HG03103 (cell line): ENCODE data around the gene INF2.

Experiments
- ATAC-seq: cut with Tn5 transposase; IDR thresholded peaks from one replicate; pipeline ENCODE4 v1.9.1; 2021; ENCODE audit warnings: low read depth; ENCODE audit not compliant: unreplicated experiment

Gene INF2

DNA sequence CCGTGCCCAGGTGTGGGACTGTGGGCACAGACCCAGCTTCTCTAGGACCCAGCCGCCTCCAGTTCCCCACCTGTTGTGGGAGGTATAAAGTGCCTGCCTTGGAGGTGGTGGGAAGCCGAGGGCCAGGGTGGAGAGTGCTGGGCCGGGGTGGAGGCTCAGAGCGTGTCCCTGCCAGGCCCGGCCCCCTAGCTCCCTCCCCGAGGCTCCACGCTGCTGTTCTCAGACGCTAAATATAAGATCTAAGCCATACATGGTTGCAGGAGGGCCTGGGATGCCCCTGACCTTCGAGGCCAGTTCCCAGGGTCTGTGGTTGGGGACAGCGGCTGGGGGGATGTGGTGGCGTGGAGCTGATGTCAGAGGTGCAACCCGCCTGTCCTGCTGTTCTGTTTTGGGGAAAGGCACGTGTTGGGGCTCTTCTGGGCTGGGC is 10.8 kb downstream of the INF2 start:
- no peak for ATAC-seq

DNA sequence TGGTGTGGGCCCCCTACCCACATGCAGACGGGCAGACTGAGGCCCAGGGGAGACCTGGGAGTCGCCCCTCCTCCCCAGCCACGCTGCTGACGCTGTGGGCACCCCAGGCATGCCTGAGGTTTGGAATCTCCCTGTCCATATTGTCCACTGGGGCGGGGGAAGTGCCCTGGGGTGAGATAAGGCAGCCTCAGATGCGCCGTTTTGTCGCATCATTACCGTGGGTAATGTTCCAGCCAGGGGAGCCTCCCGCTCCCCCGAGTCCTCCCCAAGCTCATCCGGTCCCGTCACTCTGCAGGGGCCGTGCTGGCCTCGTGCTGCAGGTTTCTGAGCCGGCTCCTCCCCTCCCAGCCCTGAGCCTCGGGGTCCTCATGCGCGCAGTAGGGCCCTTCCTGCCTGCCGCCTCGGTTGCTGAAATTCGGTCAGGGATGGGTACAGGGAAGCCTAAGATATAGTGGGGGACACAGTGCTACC is 11.4 kb downstream of the INF2 start:
- ATAC-seq, result no peak

DNA sequence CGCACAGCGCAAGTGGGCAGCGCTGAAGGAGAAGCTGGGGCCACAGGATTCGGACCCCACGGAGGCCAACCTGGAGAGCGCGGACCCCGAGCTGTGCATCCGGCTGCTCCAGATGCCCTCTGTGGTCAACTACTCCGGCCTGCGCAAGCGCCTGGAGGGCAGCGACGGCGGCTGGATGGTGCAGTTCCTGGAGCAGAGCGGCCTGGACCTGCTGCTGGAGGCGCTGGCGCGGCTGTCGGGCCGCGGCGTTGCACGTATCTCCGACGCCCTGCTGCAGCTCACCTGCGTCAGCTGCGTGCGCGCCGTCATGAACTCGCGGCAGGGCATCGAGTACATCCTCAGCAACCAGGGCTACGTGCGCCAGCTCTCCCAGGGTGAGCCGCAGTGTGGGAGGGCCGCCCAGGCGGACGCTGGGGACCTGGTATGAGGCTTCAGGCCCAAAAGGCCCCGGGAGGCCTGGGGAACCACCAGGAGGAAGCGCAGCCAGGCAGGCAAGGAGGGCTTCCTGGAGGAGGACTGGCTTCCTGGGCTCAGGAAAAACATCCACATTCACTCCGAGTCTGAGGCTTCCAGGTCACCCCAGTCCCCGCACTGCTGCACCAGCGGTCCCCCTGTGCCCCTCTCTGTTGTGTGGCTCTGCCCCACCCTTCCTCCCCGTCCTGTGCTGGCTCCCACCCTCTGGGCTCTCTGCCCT is 12.1 kb downstream of the INF2 start:
- ATAC-seq, result no peak

DNA sequence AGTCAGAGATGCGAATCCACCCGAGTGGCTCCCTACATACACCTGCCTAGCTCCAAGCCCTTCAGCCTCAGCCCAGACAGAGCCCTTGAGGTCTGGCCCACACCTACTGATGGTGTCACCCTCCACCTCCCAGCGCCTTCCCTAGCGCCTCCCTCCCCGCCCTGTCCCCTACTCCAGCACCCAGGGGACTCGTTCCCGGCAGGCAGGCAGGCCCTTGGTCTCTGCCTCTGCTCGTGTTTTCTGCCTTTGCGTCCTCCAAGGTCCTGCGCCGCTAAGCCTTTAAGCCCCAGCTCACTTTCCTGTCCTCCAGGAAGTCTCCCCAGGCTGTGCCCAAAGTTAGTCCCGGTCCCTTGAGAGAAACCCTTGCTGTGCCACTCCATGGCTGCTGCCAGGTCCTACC is 12.7 kb downstream of the INF2 start:
- ATAC-seq, result no peak

DNA sequence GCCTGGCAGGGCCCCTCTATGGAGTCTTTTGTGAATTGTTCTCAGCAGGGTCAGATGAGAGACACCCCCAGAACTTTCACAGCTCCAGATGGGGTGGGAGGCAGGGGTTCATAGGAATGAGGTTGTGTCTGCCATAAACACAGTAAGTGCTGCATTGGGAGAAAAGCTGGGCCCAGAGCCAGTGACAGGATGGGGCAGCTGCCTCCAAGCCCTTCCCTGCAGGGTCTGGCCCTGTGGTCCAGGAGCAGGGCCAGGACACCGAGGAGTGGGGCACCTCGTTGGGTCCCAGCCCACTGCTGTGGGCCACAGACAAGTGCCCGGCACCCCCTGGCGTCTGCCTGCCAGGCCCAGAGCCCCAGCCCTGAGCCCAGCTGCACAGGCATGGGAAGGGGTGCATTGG is 13.3 kb downstream of the INF2 start:
- no peak for ATAC-seq

DNA sequence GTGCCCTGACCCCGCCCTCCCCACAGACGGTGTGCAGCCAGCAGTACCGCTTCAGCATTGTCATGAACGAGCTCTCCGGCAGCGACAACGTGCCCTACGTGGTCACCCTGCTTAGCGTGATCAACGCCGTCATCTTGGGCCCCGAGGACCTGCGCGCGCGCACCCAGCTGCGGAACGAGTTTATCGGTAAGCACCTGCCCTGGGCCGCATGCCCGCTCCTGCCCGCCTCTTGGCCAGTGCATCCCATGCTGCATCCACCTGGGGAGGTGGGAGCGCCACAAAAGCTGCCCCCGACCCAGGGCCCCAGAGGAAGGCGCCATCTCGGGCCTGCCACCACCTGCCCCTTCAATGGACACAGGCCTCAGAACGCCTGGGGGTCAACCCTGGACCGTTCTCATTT is 13.9 kb downstream of the INF2 start:
- no peak for ATAC-seq

DNA sequence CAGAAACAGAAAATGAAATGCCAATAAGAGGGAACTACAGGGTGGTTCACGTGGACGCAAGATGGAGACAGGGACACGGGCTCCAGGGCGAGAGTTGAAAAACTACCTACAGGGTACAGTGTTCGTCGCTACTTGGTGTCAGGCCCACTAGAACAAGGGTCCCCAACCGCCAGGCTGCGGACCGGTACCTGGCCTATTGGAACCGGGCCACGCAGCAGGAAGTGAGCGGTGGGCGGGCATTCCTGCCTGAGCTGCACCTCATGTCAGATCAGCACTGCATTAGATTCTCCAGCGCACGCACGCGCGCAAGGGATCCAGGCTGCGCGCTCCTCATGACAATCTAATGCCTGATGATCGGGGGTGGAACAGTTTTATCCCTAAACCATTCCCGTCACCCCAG is 14.8 kb downstream of the INF2 start:
- ATAC-seq, result no peak

DNA sequence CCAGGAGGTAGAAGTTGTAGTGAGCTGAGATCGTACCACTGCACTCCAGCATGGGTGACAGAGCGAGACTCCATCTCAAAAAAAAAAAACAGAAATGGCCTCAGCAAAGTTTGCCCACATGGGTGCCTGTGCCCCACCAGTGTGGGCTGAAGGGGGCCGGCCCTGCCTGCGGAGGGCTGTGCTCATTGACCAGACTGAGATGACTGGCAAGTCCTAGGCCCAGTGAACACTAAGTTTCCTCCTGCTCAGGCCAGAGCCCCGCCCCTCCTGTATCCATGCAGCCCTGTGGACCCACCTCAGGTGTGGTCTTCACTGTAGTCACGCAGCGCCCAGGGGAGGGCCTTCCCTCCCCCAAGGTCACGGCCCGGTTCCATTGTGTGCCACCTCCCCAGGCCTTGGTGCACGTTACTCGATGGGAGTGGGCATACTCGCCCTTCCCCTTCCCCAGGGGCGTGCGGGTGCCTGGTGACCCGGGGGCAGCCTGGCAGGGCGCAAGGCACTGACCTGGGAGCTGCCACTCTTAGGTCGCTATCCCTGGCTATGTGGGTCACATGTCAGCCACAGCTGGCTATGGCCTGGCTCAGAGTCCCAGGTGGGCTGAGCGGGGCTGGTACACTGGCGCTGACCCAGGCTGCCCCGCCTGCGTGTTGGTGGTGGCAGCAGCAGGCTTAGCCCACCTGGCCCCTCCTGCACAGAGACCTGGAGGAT is 16.1 kb downstream of the INF2 start:
- no peak for ATAC-seq

DNA sequence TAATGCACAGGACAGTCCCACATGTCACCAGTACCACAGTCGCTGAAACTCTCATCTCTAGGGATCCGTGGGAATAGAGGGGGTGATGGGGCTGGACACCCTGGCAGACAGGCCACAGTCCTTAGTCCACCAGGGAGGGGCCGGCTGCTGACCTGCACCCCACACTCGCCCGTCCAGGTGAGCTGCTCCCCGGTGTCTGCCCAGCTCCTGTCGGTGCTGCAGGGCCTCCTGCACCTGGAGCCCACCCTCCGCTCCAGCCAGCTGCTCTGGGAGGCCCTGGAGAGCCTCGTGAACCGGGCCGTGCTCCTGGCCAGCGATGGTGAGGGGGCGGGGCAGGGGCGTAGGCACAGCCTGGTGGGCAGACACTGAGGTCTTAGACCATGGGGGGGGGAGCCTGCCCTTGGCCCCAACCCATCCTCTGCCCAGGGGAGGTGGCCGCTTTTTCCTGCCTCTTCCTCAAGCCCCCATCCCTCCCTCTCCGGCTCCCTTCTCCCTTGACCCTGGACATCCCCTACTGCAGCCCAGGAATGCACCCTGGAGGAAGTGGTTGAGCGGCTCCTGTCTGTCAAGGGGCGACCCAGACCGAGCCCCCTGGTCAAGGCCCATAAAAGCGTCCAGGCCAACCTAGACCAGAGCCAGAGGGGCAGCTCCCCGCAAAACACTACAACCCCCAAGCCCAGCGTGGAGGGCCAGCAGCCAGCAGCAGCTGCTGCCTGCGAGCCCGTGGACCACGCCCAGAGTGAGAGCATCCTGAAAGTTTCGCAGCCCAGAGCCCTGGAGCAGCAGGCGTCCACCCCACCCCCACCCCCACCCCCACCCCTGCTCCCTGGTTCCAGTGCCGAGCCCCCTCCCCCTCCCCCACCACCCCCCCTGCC is 17.6 kb downstream of the INF2 start:
- no peak for ATAC-seq

DNA sequence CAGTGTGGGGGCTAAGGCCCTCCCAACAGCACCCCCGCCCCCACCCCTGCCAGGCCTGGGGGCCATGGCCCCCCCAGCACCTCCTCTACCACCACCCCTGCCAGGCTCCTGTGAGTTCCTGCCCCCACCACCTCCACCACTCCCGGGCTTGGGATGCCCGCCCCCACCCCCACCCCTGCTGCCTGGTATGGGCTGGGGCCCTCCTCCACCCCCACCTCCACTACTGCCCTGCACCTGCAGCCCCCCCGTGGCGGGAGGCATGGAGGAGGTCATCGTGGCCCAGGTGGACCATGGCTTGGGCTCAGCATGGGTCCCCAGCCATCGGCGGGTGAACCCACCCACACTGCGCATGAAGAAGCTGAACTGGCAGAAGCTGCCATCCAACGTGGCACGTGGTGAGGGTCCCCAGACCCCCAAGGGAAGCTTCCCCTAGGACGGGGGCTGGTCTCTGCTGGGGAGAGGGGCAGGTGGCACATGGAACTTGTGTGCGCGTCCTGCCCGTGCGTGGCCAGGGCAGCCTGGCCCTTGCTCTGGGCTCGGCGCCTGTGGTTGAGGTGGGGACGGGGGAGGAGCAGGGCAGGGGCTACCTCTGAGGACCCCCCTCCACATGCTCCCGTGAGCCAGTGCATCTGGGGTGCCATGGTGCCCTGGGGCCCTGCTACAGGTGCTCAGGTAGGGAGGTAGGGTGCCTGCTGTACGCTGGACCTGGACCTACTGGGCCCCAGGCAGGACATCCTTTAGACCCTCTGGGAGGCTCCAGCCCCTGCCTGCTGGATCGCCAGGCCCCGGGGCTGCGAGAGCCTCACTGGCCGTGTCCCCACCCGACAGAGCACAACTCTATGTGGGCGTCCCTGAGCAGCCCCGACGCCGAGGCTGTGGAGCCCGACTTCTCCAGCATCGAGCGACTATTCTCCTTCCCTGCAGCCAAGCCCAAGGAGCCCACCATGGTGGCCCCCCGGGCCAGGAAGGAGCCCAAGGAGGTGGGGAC is 18.5 kb downstream of the INF2 start:
- no peak for ATAC-seq

DNA sequence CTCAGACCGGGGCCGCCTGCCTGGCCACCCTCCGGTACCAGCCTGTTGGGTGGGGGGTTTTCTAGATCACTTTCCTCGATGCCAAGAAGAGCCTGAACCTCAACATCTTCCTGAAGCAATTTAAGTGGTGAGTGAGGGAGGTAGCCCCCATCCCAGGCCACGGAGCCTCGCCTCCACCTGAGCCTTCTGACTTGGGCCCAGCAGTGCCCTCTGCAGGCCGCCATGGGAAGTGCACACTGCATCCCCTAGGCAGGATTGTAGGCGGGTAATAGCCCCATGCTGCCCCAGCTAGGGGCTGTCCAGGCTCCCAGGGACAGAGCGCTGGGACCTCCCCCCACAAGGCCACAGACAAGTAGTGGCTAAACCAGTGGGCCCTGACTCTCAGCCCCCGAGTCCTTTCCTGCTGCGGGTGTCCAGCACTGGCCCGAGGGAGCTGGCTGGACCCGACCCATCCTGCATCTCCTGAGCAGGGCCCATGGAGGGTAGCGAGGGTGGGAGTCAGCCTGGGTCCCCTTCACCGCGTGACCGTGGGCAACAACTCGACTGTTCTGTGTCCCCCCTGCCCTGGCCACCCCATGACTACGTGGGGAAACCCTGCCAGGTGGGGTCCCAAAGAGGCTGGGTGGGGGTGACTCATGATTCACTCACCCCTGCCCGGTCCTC is 19.3 kb downstream of the INF2 start:
- no peak for ATAC-seq

DNA sequence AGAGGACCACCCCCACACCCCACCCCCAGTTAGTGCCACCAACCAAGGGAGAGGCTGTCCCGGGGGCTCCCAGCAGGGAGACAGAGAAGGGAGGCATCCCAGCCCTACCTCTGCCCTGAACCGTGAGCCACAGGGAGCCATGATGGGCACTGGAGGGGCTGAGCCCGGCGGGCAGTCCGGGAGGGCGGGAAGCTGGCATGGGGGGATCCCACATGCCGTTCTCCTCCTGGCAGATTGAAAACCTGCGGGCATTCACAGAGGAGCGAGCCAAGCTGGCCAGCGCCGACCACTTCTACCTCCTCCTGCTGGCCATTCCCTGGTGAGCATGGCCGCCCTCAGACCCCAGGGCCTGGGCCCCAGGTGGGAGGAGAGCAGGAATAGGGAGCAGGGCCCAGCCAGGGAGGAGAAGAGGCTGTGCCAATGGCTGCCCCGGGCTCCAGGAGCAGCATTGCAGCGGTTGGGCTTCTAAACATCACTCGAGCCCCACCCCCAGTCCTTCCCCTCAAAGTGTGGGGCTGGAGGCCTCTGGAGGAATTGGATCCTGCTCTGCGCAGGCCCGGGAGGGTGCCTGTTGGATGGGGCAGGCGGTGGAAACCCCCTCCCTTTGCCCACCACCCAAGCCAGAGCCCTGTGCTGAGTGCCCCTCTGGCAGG is 20.1 kb downstream of the INF2 start:
- ATAC-seq, result no peak

DNA sequence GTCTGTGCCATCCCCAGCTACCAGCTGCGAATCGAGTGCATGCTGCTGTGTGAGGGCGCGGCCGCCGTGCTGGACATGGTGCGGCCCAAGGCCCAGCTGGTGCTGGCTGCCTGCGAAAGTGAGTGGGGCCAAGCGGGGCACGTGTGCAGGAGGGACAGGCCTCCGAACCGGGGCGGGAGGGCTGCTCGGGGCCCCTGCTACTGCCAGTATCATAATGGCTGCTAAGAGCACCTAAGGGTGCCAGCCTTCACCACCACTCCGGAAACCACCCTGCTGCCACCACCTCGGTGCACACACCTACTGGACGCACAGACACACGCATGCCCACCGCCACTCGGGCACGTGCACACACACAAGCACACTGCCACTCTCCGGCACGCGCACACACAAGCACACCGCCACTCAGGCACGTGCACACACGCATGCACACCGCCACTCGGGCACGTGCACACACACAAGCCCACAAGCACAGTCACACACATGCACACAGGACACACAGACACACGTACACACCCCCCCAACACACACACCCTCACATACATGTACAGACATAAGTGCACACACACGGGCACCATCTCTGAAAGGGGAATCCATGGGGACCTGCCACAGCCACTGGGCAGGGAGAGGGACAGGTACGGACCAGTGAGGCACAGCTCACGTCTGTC is 20.8 kb downstream of the INF2 start:
- ATAC-seq, result no peak

DNA sequence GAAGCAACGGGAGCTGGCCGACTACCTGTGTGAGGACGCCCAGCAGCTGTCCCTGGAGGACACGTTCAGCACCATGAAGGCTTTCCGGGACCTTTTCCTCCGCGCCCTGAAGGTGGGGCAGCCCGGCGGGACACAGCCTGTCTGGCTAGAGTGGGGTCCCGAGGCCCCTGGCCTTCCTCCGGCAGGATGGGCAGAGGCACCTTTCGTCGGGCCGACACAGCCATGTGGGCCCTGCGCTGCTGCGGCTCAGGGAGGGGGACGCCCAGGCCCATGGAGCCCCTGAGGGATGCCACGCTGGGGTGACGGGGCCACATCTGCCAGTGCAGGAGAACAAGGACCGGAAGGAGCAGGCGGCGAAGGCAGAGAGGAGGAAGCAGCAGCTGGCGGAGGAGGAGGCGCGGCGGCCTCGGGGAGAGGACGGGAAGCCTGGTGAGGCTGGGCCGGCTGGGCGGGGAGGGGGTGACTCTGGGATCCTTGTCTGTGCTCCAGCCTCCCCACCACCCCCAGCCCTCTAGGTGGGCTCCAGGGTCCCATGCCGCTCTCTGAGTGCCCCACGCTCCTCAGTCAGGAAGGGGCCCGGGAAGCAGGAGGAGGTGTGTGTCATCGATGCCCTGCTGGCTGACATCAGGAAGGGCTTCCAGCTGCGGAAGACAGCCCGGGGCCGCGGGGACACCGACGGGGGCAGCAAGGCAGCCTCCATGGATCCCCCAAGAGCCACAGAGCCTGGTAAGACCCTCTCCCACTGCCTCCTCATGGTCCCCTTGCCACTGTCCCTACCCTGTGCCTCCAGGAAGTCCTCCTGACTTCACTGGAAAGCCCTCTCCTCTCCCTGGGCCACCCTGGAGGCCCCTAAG is 23.7 kb downstream of the INF2 start:
- ATAC-seq, result no peak

DNA sequence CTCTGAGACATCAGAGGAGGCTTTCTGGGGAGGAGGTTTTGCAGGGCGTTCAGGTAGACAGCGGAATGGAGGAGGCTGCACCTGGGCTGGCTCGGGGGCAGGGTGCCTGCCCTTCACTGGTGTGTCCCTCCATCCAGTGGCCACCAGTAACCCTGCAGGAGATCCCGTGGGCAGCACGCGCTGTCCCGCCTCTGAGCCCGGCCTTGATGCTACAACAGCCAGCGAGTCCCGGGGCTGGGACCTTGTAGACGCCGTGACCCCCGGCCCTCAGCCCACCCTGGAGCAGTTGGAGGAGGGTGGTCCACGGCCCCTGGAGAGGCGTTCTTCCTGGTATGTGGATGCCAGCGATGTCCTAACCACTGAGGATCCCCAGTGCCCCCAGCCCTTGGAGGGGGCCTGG is 24.6 kb downstream of the INF2 start:
- no peak for ATAC-seq

DNA sequence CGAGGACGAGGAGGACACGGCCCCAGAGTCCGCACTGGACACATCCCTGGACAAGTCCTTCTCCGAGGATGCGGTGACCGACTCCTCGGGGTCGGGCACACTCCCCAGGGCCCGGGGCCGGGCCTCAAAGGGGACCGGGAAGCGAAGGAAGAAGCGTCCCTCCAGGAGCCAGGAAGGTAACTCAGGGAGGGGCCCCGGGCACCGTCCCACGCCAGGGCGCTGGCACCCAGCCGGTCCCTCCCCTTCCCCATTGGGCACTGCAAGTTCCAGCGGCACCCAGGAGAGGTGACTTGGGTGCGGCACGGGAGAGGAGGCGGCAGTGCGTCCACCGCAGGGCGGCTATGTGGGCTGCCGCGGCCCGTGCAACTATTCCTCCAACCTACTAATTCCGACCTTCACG is 25.3 kb downstream of the INF2 start:
- ATAC-seq, result no peak

DNA sequence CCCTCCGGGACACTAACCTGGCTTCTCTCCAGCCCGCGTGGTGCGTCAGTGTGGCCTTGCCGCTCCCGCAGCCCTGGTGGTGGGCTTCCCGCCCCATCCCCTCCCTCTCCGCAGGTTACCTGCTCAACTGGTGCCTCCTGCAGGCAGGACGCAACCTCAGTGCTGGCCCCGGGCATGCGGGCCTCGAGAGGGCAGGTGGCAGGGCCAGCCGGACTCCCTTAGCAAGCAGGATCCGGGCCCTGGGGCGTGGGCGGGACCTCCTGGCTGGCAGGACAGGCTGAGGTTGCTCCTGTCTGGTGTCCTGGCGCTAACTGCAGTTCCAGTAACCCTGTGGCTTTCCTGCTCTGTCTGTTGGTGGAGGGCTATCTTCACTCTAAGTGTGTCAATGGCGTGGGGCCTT is 26.0 kb downstream of the INF2 start:
- no peak for ATAC-seq

DNA sequence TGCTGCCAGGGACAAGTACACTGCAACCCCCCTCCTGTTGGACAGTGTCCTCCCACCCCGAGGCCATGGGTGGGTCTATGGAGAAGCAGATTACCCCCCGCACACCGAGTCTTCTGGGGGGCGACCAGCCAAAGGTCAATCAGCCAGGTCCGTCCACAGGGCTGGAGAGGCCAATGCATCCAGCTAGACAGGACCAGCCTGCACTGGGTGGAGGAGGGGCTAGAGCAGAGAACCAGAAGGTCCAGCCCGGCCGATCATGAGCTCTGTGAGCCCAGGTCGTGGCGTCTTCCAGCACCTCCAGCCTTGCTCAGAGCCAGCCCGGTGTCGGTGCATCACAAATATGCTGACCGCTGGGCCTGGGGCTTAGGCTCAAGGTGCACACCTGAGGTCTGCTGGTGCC is 26.5 kb downstream of the INF2 start:
- no peak for ATAC-seq
